DND-41 (cell line): Measurements from ENCODE around the gene IGLL5.

Experiments
- CTCF ChIP-seq: IDR thresholded peaks from 2 replicates; pipeline ENCODE4 v1.5.1; 2012; ENCODE audit warnings: borderline replicate concordance, low read length, moderate library complexity, mild to moderate bottlenecking; ENCODE audit not compliant: poor library complexity, severe bottlenecking; ENCODE audit errors: extremely low read depth
- EZH2 ChIP-seq: IDR thresholded peaks from 3 replicates; pipeline ENCODE4 v1.6.1; 2012; ENCODE audit warnings: borderline replicate concordance, low read depth, mild to moderate bottlenecking, moderate library complexity, low read length, inconsistent platforms; ENCODE audit not compliant: severe bottlenecking

GRCh38 chr22:22842085-22842484 lies 45.5 kb upstream of the IGLL5 start:
- TF ChIP-seq CTCF (no peak), EZH2 (no peak)
